ENCODE results near the gene POU2AF1.

The POU2AF1 gene

DNA sequence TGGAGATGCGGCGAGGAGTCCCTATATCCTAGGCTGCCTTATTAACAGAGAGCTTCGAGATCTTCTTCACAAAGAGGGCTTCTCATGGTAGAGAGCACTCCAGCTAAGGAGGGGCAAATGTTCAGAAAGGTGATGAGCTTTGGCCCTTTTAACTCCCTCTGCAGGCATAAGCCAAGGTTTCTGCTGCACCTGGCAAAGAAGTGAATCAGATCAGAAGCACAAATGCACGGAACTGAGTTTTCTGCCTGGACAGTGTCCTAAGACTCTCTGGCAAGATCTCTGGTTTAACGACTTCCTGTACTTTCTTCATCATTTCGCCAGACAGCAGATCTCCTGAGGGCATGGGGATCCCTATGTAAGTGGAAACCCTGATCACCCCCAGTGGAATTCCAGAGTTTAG, 43.5 kb downstream of the POU2AF1 start:
- TF ChIP-seq USF1 (IDR thresholded peaks at IDR 0.05) (no peak), TCF12 (IDR thresholded peaks at IDR 0.05; ENCODE audit: low read depth) (no peak), CREB1 (IDR thresholded peaks at IDR 0.05; ENCODE audit: low read depth) (no peak), FOXM1 (IDR thresholded peaks at IDR 0.05; ENCODE audit: borderline replicate concordance, low read depth) (no peak), MAX (IDR thresholded peaks at IDR 0.05) (no peak), ZBTB7A (IDR thresholded peaks at IDR 0.05; ENCODE audit: low read depth) (no peak), NFIC (IDR thresholded peaks at IDR 0.05) (no peak), YY1 (IDR thresholded peaks at IDR 0.05; ENCODE audit: low read depth) (no peak)
- TF ChIP-seq, protein P1, sequence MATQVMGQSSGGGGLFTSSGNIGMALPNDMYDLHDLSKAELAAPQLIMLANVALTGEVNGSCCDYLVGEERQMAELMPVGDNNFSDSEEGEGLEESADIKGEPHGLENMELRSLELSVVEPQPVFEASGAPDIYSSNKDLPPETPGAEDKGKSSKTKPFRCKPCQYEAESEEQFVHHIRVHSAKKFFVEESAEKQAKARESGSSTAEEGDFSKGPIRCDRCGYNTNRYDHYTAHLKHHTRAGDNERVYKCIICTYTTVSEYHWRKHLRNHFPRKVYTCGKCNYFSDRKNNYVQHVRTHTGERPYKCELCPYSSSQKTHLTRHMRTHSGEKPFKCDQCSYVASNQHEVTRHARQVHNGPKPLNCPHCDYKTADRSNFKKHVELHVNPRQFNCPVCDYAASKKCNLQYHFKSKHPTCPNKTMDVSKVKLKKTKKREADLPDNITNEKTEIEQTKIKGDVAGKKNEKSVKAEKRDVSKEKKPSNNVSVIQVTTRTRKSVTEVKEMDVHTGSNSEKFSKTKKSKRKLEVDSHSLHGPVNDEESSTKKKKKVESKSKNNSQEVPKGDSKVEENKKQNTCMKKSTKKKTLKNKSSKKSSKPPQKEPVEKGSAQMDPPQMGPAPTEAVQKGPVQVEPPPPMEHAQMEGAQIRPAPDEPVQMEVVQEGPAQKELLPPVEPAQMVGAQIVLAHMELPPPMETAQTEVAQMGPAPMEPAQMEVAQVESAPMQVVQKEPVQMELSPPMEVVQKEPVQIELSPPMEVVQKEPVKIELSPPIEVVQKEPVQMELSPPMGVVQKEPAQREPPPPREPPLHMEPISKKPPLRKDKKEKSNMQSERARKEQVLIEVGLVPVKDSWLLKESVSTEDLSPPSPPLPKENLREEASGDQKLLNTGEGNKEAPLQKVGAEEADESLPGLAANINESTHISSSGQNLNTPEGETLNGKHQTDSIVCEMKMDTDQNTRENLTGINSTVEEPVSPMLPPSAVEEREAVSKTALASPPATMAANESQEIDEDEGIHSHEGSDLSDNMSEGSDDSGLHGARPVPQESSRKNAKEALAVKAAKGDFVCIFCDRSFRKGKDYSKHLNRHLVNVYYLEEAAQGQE (IDR thresholded peaks at IDR 0.05; ENCODE audit: low read depth): no peak

GRCh38 chr11:111334532-111335502, 44.3 kb downstream of the POU2AF1 start:
- TF ChIP-seq, protein P1 (IDR thresholded peaks at IDR 0.05; ENCODE audit: low read depth): no peak
- no peak for TF ChIP-seq TEAD4 (IDR thresholded peaks at IDR 0.05)
- no peak for TF ChIP-seq MAX (IDR thresholded peaks at IDR 0.05)
- no peak for TF ChIP-seq EGR1 (IDR thresholded peaks at IDR 0.05)
- TF ChIP-seq TCF12 (IDR thresholded peaks at IDR 0.05; ENCODE audit: low read depth): no peak
- no peak for TF ChIP-seq CREB1 (IDR thresholded peaks at IDR 0.05; ENCODE audit: low read depth)
- no peak for TF ChIP-seq TAF1 (IDR thresholded peaks at IDR 0.05; ENCODE audit: low read depth)
- no peak for TF ChIP-seq RAD21 (IDR thresholded peaks at IDR 0.05; ENCODE audit: low read depth)
- TF ChIP-seq NFIC (IDR thresholded peaks at IDR 0.05): no peak
- TF ChIP-seq EP300 (IDR thresholded peaks at IDR 0.05; ENCODE audit: borderline replicate concordance): no peak
- TF ChIP-seq YY1 (IDR thresholded peaks at IDR 0.05; ENCODE audit: low read depth): no peak
- no peak for TF ChIP-seq FOXM1 (IDR thresholded peaks at IDR 0.05; ENCODE audit: borderline replicate concordance, low read depth)
- no peak for TF ChIP-seq USF1 (IDR thresholded peaks at IDR 0.05)
- no peak for TF ChIP-seq ZBTB7A (IDR thresholded peaks at IDR 0.05; ENCODE audit: low read depth)
- TF ChIP-seq CEBPB (IDR thresholded peaks at IDR 0.05): no peak

- TF ChIP-seq USF1 (IDR thresholded peaks at IDR 0.05): no peak
- no peak for TF ChIP-seq YY1 (IDR thresholded peaks at IDR 0.05; ENCODE audit: low read depth)
- no peak for TF ChIP-seq NFIC (IDR thresholded peaks at IDR 0.05)
- no peak for TF ChIP-seq EP300 (IDR thresholded peaks at IDR 0.05; ENCODE audit: borderline replicate concordance)
- TF ChIP-seq TCF12 (IDR thresholded peaks at IDR 0.05; ENCODE audit: low read depth): no peak
- TF ChIP-seq CEBPB (IDR thresholded peaks at IDR 0.05): no peak
- TF ChIP-seq MAX (IDR thresholded peaks at IDR 0.05): no peak
These were observed 47.2 kb downstream of the POU2AF1 start for GRCh38 chr11:111331711-111332479.

DNA sequence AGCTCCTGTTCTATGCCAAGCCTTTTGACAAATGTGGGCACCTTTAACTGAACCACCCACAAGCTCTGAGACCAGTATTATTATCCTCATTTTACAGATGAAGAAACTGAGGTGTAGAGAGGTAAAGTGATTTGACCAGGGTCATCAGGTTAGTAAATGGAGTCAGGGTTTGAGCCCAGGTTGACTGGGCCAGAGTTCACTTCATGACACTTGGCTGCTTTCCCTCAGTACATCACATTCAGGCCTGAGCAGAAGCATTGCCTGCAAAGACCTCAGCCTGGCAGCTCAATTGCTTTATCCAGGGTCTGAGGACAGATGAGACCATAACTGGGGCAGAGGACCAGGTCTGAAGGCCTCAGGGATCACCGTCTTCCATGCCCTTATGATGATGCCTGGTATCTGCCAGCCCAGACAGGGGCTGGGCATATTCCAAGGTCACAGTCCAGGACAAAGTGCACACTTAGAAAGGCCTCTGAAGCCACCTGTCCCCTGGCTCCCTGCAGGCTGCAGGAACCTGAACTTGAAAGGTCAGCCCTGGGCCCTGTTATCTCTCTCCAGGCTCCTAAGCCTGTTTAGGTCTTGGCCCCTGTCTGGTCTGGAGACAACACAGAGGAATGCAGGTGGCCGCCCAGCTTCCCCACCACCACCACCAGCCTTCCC, 48.7 kb downstream of the POU2AF1 start:
- no peak for TF ChIP-seq ZBTB7A (IDR thresholded peaks at IDR 0.05; ENCODE audit: low read depth)
- TF ChIP-seq NFIC (IDR thresholded peaks at IDR 0.05): no peak
- no peak for TF ChIP-seq EGR1 (IDR thresholded peaks at IDR 0.05)
- TF ChIP-seq EP300 (IDR thresholded peaks at IDR 0.05; ENCODE audit: borderline replicate concordance): no peak
